GM18520 (cell line): Measurements from ENCODE around the gene NUBPL.
"Not testable (repeated sequence)": the region's sequence is repeated elsewhere in the genome, so short reads cannot be mapped to it uniquely, and the experiment has no call there.

Experiments
- ATAC-seq: cut with Tn5 transposase; IDR thresholded peaks from one replicate; pipeline ENCODE4 v1.9.1; 2021; ENCODE audit not compliant: unreplicated experiment

Gene NUBPL

DNA sequence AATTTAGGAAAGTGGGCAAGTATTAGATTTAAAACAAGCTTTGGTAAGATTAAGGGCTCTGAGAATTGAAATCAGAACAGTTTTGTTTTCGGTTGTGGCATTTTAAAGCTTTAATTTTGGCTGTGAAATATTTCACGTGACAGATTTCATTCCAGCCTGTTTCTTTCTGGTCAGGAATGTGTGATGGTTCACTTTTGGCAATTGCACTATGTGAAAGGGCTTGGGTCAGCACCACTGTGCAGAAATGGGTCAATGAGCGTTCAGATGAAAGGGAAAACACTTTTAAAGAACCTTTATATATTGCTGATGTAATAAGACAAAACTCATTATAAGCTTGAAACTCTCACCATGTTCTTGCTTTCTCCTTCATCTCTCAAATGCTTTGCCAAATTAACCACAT lies 17.1 kb downstream of the NUBPL start:
- no peak for ATAC-seq

DNA sequence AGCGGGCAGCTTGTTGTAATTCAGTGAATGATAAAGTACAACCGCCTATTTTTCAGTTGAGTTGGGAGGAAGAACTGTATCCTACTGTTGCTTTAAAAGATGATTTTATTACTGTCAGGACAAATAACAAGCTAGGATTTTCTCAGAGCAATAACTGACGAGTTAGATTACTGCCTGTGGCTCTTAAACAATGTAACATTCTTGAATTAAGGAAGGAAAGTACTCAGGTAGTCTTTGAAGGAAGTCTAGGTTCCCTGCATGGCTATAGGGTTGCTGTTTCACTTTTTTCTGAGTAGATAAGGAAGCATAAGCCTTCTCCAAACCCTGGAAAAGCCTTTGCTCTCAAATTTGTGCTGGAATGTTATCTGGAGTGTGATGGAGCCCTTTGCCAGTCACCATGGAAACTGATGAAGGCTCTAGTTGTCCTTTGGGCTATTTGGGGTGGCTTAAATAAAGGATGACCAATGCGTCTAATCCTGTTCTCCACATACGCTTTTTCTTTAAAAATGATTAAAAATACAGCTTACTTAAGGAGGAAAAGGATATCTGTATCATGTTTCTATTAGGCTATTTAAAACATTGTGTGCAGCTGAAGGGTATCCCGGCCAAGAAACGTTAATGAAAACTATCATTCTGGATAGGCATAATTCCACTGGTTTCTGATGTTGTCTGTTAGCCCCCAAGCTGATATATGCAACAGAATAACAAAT lies 17.7 kb downstream of the NUBPL start:
- ATAC-seq = no peak

DNA sequence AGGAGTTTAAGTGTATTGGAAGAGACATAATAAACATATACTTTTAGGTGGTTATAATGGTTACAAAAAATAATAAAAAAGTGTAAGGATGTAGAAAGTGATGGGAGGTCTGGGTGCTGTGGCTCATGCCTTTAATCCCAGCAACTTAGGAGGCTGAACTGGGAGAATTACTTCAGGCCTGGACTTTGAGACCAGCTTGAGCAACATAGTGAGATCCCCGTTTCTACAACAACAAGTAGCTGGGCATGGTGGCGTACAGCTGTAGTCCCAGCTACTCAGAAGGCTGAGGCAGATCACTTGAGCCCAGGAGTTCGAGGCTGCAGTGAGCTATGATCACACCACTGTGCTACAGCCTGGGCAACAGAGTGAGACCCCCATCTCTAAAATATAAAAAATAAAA lies 19.0 kb downstream of the NUBPL start:
- ATAC-seq = no peak

DNA sequence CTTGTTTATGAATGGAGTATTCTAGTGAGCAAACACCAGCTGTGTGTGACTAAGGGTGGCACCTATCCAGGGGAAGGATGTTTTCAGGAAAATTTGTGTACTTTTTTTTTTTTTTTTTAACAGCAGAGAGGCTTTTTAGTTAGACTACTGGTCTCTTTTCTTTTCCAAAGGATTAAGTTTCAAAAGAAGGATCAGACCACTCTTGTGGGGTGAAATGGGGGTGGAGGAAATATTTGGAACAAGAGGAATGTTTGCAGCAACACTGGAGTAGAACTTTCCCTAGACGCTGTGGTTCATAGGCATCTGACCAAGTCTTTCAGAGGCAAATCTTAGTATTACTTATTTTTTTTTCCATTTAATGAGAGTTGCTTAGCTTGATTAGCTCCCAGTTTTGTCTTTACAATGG lies 21.1 kb downstream of the NUBPL start:
- ATAC-seq = no peak

DNA sequence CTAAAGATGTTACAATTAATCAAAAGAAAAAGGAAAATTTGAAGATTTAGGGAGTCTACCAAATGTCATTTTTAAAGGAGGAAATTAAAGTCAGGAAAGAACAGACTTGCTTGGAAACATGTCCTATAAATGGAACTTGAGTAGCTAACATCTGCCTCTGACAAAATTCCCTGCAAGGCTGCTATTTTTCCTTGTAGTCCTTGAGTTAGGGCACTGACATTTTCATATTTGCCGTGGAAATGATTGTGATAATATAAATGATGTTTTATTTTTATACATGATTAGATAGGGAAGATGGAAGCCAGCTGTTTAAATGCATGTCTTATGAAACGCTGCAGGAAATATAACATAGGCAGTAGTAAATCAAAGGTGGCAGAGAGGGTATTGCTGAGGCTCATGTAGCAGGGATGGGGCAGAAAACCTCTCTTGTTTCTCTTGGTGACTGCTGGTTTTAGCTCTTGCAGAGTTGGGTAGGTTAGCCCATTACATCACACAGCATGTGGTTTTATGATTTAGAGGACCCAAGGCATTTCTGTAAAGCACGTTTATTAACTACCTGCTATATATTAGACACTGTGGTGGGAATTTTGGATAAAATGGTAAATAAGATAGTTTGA lies 21.7 kb downstream of the NUBPL start:
- no peak for ATAC-seq

DNA sequence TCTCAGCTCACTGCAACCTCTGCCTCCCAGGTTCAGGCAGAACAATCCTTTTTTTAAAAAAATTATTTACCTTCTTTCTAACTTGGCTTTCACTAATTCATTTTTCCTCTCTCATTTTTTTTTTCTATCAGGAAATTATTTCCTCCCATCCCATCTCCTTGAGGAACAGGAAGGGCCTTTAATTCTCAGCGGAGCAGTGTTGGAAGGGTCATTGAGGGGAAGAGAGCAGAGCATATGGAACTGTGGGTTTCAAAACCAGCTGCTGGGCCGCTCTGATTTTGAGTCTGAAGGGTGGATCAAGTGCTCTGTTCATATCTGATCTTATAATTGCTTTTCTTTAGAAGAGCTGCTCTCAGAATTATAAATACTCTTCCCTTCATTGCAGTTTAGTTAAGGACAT lies 29.0 kb downstream of the NUBPL start:
- ATAC-seq = no peak

DNA sequence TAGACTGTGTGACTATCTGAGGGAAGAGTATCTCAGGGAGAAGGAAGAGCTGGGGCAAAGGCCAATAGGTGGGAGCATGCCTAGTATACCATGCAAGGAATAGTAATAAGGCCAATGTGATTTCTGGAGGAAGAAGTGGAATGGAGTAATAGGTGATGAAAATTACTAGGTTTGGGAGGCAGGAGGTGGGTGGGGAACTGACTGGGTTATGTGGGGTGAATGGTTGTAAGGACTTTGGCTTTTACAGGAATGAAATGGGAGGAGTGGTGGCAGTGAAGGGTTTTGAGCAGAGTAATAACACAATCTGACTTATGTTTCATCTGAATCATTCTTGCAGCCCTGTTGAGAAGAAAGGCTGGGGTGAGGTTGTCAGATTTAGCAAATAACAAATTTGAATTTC lies 30.9 kb downstream of the NUBPL start:
- ATAC-seq = no peak

DNA sequence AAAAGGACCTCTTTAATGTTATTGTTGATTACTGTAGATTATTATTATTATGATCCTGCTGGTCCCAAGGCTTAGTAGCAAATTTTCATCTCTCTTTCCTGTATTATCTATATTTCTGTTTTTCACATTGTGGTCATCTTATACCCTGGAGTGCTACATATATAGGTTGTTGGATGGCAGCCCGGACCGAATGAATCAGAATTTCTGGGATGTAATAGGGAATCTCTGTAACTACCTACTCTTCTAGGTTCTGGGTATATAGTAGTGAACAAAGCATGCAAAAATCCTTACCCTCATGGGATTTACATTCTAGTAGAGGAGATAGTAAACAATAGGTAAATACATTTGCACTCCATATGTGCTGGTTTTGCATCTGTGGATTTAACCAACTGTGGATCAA lies 31.4 kb downstream of the NUBPL start:
- no peak for ATAC-seq

DNA sequence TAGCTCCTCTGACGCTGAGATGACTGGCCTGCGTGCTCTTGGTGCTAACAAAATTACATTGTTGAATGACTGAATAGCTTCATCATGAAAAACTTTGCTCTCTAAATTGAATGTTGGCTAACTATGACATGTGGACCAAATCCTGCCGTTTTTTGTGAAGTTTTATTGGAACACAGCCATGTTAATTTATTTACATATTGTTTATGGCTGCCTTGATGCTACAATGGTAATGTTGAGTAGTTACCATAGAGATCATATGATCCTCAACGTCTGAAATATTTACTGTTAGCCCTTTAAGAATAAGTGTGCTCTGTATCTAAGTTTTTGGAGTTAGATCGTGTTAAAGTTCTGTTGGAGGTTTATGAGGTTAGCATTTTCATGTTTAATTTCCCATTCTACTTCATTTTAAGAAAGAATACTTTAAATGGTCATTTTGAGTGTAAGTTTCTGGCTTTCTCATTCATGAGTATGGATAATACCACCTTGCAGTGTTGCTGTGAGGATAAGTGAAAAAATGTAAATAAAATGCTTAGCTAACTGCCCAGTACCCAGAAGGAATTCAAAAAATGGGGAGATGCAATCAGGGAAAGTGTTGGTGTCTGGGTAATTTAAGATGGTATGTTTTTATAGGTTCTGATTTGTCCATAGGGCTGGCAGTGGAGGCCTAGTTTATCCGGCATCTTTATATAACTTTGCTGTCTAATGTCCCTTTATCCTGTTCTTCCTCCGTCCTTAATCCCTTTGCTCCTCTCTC lies 35.3 kb downstream of the NUBPL start:
- no peak for ATAC-seq

DNA sequence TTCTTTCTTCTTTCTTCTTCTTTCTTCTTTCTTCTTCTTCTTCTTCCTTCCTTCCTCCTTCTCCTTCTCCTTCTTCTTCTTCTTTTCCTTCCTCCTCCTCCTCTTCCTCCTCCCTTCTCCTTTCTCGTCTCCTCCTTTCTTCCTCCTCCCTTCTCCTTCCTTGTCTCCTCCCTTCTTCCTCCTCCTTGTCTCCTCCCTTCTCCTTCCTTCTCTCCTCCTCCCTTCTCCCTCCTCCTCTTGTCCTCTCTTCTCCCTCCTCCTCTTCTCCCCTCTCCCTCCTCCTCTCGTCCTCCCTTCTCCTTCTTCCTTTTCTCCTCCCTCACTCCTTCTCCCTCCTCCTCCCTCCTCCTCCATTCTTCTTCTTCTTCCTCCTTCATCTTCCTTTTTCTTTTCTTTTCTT lies 44.5 kb downstream of the NUBPL start:
- ATAC-seq = no peak

DNA sequence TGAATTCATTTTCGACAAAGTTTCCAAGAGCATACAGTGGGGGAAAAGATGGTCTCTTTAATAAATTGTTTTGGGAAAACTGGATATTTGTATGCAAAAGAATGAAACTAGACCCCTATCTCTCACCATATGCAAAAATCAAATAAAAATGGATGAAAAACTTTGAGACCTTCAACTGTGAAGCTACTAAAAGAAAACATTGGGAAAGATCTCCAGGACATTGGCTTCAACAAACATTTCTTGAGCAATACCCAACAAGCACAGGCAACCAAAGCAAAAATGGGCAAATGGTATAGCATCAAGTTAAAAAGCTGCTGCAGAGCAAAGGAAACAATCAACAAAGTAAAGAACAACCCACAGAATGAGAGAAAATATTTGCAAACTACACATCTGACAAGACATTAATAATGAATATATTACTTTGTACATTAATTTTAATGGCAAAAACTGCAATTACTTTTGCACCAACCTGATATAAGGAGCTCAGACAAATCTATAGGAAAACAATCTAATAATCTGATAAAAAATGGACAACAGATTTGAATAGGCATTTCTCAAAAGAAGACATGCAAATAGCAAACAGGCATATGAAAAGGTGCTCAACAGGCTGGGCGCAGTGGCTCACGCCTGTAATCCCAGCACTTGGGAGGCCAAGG lies 50.7 kb downstream of the NUBPL start:
- ATAC-seq = no peak

DNA sequence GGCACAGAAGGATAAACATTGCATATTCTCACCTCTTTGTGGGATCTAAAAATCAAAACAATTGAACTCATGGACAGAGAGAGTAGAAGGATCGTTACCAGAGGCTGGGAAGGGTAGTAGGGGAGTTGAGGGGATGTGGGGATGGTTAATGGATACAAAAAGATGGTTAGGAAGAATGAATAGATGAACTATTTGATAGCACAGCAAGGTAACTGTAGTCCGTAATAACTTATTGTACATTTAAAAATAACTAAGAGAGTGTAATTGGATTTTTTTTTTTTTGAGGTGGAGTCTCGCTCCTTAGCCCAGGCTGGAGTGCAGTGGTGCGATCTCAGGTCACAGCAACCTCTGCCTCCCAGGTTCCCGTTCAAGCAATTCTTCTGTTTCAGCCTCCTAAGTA lies 52.0 kb downstream of the NUBPL start:
- no peak for ATAC-seq

DNA sequence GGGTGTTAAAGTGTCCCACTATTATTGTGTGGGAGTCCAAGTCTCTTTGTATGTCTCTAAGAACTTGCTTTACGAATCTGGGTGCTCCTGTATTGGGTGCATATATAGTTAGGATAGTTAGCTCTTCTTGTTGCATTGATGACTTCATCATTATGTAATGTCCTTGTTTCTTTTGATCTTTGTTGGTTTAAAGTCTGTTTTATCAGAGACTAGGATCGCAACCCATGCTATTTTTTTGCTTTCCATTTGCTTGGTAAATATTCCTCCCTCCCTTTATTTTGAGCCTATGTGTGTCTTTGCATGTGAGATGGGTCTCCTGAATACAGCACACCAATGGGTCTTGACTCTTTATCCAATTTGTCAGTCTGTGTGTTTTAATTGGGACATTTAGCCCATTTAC lies 57.7 kb downstream of the NUBPL start:
- not testable (repeated sequence) for ATAC-seq

DNA sequence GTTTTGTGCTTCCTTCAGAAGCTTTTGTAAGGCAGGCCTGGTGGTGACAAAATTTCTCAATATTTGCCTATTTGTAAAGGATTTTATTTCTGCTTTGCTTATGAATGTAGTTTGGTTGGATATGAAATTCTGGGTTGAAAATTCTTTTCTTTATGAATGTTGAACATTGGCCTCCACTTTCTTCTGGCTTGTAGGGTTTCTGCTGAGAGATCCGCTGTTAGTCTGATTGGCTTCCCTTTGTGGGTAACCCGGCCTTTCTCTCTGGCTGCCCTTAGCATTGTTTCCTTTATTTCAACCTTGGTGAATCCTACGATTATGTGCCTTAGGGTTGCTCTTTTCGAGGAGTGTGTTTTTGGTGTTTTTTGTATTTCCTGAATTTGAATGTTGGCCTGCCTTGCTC lies 58.2 kb downstream of the NUBPL start:
- no peak for ATAC-seq

DNA sequence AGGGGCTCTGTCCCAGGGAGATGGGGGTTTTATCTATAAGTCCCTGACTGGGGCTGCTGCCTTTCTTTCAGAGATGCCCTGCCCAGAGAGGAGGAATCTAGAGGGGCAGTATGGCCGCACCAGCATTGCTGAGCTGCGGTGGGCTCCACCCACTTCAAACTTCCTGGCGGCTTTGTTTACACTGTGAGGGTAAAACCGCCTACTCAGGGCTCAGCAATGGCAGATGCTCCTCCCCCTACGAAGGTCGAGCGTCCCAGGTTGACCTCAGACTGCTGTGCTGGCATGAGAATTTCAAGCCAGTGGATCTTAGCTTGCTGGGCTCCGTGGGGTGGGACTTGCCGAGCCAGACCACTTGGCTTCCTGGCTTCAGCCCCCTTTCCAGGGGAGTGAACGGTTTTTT lies 59.7 kb downstream of the NUBPL start:
- not testable (repeated sequence) for ATAC-seq

DNA sequence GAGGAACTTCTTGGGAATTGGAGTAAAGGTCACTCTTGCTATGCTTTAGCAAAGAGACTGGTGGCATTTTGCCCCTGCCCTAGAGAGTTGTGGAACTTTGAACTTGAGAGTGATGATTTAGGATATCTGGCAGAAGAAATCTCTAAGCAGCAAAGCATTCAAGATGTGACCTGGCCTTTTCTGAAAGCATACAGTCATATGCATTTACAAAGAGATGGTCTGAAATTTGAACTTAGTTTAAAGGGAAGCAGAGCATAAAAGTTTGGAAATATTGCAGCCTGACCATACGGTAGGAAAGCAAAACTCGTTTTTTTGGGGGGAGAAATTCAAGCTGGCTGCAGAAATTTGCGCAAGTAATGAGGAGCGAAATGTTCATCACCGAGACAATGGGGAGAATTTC lies 60.9 kb downstream of the NUBPL start:
- ATAC-seq = no peak

DNA sequence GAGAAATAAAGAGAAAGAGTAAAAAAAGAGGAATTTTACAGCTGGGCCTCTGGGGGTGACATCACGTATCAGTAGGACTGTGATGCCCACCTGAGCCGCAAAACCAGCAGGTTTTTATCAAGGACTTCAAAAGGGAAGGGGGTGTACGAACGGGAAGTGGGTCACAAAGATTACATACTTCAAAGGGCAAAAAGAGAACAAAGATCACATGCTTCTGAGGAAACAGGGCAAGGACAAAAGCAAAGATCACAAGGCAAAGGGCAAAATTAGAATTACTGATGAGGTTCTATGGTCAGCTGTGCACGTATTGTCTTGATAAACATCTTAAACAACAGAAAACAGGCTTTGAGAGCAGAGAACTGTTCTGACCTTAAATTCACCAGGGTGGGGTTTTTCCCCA lies 91.7 kb downstream of the NUBPL start:
- ATAC-seq = not testable (repeated sequence)

DNA sequence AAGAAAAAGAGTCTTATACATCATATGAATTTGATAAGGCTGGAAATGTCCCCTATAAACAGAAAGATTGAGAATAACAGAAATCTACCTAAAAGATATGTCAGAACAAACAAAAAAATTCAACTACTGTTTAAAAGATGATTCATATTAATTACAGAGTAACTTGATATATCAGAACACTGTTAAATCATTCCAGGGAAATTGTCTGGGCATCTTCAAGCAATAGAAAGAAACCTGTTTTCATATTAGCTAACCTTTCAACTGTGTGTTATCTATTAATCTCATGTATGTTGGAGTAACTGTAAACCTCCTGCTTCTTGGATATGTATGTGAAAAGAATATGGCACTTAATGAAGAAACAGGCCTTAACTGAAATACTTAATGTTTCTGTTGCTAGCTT lies 96.7 kb downstream of the NUBPL start:
- no peak for ATAC-seq

DNA sequence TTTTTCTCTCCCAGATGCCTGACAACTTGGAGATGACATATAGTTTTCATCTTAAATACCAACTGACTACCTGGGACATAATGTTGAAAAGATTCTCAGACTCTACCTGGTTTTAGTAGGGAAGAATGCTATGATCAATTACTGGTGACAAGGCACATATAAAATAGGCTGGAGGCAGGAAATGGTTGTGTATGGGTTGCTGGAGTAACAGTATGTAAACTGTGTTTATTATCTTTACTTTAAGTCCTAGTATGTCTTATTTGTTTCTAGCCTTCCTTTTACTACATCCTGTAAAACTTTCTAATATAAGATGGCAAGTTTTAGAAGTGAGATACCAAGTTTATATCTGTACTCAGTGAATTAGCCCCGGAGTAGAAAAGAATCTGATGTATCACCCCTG lies 98.1 kb downstream of the NUBPL start:
- no peak for ATAC-seq

DNA sequence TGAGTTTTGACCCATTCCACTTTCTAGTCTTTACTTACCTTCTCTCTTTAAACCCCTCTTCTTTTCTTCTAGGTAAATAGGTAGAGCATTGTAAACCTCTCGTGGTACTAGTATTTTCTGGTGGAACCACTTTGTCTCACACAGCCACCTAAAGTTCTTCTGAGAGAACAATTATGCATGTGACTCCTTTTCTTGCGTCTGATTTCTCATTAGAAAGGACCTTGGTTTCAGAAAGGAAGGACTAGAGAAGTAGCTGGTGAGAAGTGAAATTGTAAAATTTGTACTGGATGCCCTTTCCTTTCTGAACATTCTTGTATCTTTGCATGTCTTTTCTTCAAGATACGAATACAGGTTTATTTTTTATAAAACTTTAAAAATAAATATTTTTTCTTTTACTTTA lies 99.0 kb downstream of the NUBPL start:
- peak; percentile 40 for ATAC-seq

DNA sequence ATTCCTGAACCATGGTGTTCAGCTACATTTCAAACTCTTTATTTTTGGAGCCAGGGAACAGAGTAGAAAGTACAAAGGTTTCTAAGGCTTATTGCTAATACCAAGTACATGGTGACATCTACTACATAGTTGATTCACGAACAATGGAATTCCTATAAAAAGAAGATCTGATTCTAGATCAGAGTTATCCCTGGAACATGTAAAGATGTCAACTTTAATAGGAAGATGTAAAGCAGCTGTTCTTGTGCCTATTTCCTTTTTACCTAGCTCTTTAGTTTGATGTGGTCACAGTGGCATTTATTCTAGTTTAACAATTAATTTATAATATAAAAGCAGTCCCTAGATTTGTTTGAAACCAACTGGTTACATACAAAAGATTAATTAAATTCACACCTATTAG lies 99.5 kb downstream of the NUBPL start:
- no peak for ATAC-seq

DNA sequence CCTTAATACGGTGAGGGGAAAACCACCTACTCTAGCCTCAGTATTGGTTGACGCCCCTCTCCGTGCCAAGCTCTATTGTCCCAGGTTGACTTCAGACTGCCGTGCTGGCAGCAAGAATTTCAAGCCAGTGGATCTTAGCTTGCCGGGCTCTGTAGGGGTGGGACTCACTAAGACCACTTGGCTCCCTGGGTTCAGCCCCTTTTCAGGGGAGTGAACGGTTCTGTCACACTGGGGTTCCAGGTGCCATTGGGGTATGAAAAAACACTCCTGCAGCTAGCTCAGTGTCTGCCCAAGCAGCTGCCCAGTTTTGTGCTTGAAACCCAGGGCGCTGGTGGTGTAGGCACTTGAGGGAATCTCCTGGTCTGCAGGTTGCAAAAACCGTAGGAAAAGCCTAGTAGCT lies 107.1 kb downstream of the NUBPL start:
- ATAC-seq = no peak
